Lower leg skin (tissue), 3 donors: ENCODE results near the gene SLC26A11.

Experiments
- POLR2A ChIP-seq, 2 donors: fragments of 450-650 bp; IDR thresholded peaks; one replicate each; pipeline ENCODE4 v1.6.1; 2016 to 2017; ENCODE audit warnings: antibody characterized with exemption in 2 of 2, mild to moderate bottlenecking in 1 of 2, moderate library complexity in 1 of 2
- TF ChIP-seq, protein P1 (sequence below), 3 donors: fragments of 450-650 bp; IDR thresholded peaks; one replicate each; pipeline ENCODE4 v1.5.1; 2016; ENCODE audit warnings: antibody characterized with exemption in 3 of 3, mild to moderate bottlenecking in 3 of 3, moderate library complexity in 2 of 3

- TF ChIP-seq, protein P1, sequence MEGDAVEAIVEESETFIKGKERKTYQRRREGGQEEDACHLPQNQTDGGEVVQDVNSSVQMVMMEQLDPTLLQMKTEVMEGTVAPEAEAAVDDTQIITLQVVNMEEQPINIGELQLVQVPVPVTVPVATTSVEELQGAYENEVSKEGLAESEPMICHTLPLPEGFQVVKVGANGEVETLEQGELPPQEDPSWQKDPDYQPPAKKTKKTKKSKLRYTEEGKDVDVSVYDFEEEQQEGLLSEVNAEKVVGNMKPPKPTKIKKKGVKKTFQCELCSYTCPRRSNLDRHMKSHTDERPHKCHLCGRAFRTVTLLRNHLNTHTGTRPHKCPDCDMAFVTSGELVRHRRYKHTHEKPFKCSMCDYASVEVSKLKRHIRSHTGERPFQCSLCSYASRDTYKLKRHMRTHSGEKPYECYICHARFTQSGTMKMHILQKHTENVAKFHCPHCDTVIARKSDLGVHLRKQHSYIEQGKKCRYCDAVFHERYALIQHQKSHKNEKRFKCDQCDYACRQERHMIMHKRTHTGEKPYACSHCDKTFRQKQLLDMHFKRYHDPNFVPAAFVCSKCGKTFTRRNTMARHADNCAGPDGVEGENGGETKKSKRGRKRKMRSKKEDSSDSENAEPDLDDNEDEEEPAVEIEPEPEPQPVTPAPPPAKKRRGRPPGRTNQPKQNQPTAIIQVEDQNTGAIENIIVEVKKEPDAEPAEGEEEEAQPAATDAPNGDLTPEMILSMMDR (IDR thresholded peaks at IDR 0.05), result no peak
- TF ChIP-seq POLR2A (IDR thresholded peaks at IDR 0.05), result no peak
Measured at GRCh38 chr17:80210348-80211108, 9.7 kb upstream of the SLC26A11 start.
